A673 (cell line): ENCODE results near the gene GP2. TPM values are rescaled to one million over a fixed set of nuclear protein-coding genes. Genes with fewer than 3 reads are reported as not detected.

ENCODE experiments used
- BruUV-seq: library from RNA; stranded (reverse); fragments of 400-500 nt; replicated peaks from 2 replicates; lab custom pipeline; 2021; lab: Mats Ljungman, UMichigan
- CTCF ChIA-PET: fragments of 300-600 bp; sonication (Branson Sonifier 250); formaldehyde crosslinking; loops from one replicate; lab custom pipeline; 2022; ENCODE audit warnings: antibody characterized with exemption; lab: Charles Lee
- POLR2A ChIA-PET: fragments of 300-600 bp; sonication (Branson Sonifier 250); formaldehyde crosslinking; loops from one replicate; lab custom pipeline; 2022; ENCODE audit warnings: antibody characterized with exemption; ENCODE audit not compliant: low non-redundant PET; lab: Charles Lee
- DNase-seq: peaks from one replicate; pipeline ENCODE4 v3.0.0-alpha.2; 2015; ENCODE audit warnings: low spot score
- H3K27ac ChIP-seq: fragments of 200-600 bp; sonication (generic); 2 replicates; pipeline ENCODE4 v1.5.1; 2016; ENCODE audit warnings: mixed run types, low read depth, mild to moderate bottlenecking, mixed read lengths, antibody characterized with exemption, low read length; ENCODE audit not compliant: poor library complexity, severe bottlenecking
- H3K27me3 ChIP-seq: fragments of 200-600 bp; sonication (generic); replicated peaks from 2 replicates; pipeline ENCODE4 v1.6.1; 2017; ENCODE audit warnings: mixed run types, low read depth, mild to moderate bottlenecking, mixed read lengths, antibody characterized with exemption, low read length; ENCODE audit not compliant: insufficient read depth, poor library complexity
- H3K36me3 ChIP-seq: fragments of 200-600 bp; sonication (generic); 2 replicates; pipeline ENCODE4 v1.6.1; 2016; ENCODE audit warnings: mixed run types, mild to moderate bottlenecking, mixed read lengths, antibody characterized with exemption, low read length; ENCODE audit not compliant: insufficient read depth, poor library complexity, severe bottlenecking
- H3K4me1 ChIP-seq: fragments of 200-600 bp; sonication (generic); 2 replicates; pipeline ENCODE4 v1.6.1; 2017; ENCODE audit warnings: mixed run types, mild to moderate bottlenecking, mixed read lengths, antibody characterized with exemption, low read length; ENCODE audit not compliant: insufficient read depth, poor library complexity, severe bottlenecking
- H3K4me3 ChIP-seq: fragments of 200-600 bp; sonication (generic); 2 replicates; pipeline ENCODE4 v1.5.1; 2016; ENCODE audit warnings: low read depth, mixed run types, mild to moderate bottlenecking, mixed read lengths, low read length; ENCODE audit not compliant: poor library complexity, severe bottlenecking
- H3K9me3 ChIP-seq: fragments of 200-600 bp; sonication (generic); 2 replicates; pipeline ENCODE4 v1.6.1; 2016; ENCODE audit warnings: mixed run types, low read depth, mild to moderate bottlenecking, mixed read lengths, antibody characterized with exemption, low read length; ENCODE audit not compliant: poor library complexity, severe bottlenecking
- EZH2 ChIP-seq: fragments of 200-600 bp; sonication (generic); IDR thresholded peaks from 2 replicates; pipeline ENCODE4 v1.6.1; 2017; ENCODE audit warnings: borderline replicate concordance, low read depth, mild to moderate bottlenecking, mixed read lengths, antibody characterized with exemption, low read length; ENCODE audit not compliant: poor library complexity, severe bottlenecking
- intact Hi-C: fragments of 100-400 bp; cut with micrococcal nuclease; formaldehyde crosslinking; loops from one replicate; pipeline ENCODE4 v1.10.0; 2022; ENCODE audit not compliant: unreplicated experiment
- total RNA-seq: library from RNA; stranded (reverse); gene quantifications from 2 replicates; pipeline ENCODE4 v1.2.3, GENCODE V29; 2021
- TF ChIP-seq, protein P1 (sequence below): fragments of 300-800, 200-600 bp; sonication (generic); conservative IDR thresholded peaks from 2 replicates; pipeline ENCODE4 v1.5.1; 2017; ENCODE audit warnings: low read depth, mild to moderate bottlenecking, antibody characterized with exemption, low read length, moderate library complexity, mixed read lengths

GP2 gene
- total RNA-seq, 1 experiment from 2014 or later, result not detected

DNA sequence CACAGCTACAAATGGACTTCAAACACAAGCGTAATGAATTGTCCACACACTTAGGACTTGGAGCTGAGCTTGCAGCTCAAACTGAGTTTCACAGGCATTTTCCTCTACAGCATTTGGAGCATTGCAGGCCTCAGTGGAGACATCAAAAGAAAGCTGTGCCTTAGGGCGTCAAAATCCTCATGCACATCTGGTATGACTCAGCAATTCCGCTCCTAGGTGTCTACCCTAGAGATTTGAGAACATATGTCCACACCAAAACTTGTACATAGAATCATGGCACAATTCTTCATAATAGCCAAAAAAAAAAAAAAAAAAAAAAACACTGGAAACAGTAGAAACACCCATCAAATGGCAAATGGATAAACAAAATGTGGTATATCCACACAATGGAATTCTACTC is 47.1 kb downstream of the GP2 start:
- Histone ChIP-seq H3K36me3 (no peaks in the 10 kb centered on the region), H3K27me3 (no peaks in the 10 kb centered on the region), H3K4me1 (no peaks in the 10 kb centered on the region), H3K4me3 (no peak overlapping the region), H3K9me3 (no peaks in the 10 kb centered on the region), H3K27ac (no peak overlapping the region)
- TF ChIP-seq, protein P1, sequence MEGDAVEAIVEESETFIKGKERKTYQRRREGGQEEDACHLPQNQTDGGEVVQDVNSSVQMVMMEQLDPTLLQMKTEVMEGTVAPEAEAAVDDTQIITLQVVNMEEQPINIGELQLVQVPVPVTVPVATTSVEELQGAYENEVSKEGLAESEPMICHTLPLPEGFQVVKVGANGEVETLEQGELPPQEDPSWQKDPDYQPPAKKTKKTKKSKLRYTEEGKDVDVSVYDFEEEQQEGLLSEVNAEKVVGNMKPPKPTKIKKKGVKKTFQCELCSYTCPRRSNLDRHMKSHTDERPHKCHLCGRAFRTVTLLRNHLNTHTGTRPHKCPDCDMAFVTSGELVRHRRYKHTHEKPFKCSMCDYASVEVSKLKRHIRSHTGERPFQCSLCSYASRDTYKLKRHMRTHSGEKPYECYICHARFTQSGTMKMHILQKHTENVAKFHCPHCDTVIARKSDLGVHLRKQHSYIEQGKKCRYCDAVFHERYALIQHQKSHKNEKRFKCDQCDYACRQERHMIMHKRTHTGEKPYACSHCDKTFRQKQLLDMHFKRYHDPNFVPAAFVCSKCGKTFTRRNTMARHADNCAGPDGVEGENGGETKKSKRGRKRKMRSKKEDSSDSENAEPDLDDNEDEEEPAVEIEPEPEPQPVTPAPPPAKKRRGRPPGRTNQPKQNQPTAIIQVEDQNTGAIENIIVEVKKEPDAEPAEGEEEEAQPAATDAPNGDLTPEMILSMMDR, result no peak
- TF ChIP-seq EZH2, result no peak
- CTCF ChIA-PET, result no interaction called here
- DNase-seq, result no peak
- BruUV-seq, result no TSS peak
- POLR2A ChIA-PET, result no interaction called here
- intact Hi-C loops, result no loop called here

DNA sequence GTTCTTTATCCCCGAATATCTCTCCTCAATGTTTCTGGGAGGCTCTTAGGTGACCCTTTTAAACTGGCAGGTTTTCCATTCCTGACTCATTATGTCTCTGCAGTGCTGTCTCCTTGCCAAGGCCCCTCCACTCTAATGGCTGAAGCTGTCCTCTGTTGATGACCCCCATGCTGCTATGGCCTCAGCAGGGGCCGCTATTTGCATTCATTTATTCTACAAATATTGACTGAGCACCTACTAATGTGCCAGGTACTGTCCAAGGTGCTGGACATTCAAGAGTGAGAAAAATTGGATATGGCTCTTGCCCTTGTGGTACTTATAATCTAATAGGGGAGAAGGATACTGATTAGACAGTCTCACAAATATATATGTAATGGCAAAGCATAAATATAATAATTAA is 55.4 kb downstream of the GP2 start:
- ChIA-PET CTCF (no interaction called here), POLR2A (no interaction called here)
- H3K9me3 ChIP-seq, result no peaks in the 10 kb centered on the region
- no peak overlapping the region for H3K27ac ChIP-seq
- intact Hi-C loops, result no loop called here
- H3K27me3 ChIP-seq, result peaks cover 5% of the 10 kb centered on the region
- DNase-seq, result no peak
- no peak for TF ChIP-seq EZH2
- TF ChIP-seq, protein P1, result no peak
- no peaks in the 10 kb centered on the region for H3K4me1 ChIP-seq
- BruUV-seq, result no TSS peak
- no peaks in the 10 kb centered on the region for H3K36me3 ChIP-seq
- no peak overlapping the region for H3K4me3 ChIP-seq

DNA sequence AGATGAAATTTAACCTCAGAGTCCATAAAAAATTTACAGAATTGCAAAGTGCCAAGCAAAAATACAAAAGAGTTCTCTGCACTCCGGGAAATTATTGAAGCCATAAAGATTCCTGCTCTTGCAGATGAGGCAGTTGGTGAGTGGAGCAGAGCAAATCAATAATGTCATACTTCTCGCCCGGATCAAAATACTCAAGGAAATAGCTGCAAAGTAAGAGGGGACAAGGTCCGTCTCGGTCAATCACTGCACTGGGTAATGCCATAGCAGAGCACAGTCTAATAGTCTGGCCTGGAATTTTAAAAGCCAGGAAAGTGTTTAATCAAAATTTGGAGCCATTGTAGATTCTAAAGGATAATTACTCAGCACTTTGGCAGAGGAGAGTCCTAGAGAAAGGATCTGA is 58.9 kb downstream of the GP2 start:
- no peaks in the 10 kb centered on the region for H3K36me3 ChIP-seq

More for the DNA sequence above, 58.9 kb downstream of the GP2 start:
- no peak for TF ChIP-seq EZH2
- TF ChIP-seq, protein P1, result no peak
- H3K4me3 ChIP-seq, result no peak overlapping the region
- H3K27me3 ChIP-seq, result peaks cover 13% of the 10 kb centered on the region
- DNase-seq, result no peak
- POLR2A ChIA-PET, result no interaction called here
- CTCF ChIA-PET, result no interaction called here
- intact Hi-C loops, result no loop called here
- no TSS peak for BruUV-seq
- no peaks in the 10 kb centered on the region for H3K9me3 ChIP-seq
- no peak overlapping the region for H3K27ac ChIP-seq
- H3K4me1 ChIP-seq, result no peaks in the 10 kb centered on the region
